GM23338 (cell line): ENCODE measurements around the gene ELOVL7. TPM values are rescaled to one million over a fixed set of nuclear protein-coding genes. Genes with fewer than 3 reads are reported as not detected.

Source experiments
- ATAC-seq: fragments of 200-7000 bp; cut with Tn5 transposase; 3 replicates; pipeline ENCODE4 v1.9.1; 2020
- DNase-seq: peaks from one replicate; pipeline ENCODE4 v3.0.0-alpha.2; 2015; ENCODE audit warnings: low spot score
- H2AFZ ChIP-seq: fragments of 200-600 bp; sonication (generic); 2 replicates; pipeline ENCODE4 v1.8.0; 2016; ENCODE audit warnings: antibody characterized with exemption, mild to moderate bottlenecking, moderate library complexity
- H3F3A ChIP-seq: fragments of 200-600 bp; sonication (generic); replicated peaks from 2 replicates; pipeline ENCODE4 v1.8.0; 2017; ENCODE audit warnings: antibody characterized with exemption, mixed run types, low read depth
- H3K27ac ChIP-seq: fragments of 200-600 bp; sonication (generic); 2 replicates; pipeline ENCODE4 v1.6.1; 2016; ENCODE audit warnings: low read depth
- H3K27me3 ChIP-seq: fragments of 200-600 bp; sonication (generic); 2 replicates; pipeline ENCODE4 v1.8.0; 2016; ENCODE audit warnings: mild to moderate bottlenecking, mixed run types, moderate library complexity; ENCODE audit not compliant: insufficient read depth
- H3K36me3 ChIP-seq: fragments of 200-600 bp; sonication (generic); 2 replicates; pipeline ENCODE4 v1.8.0; 2016; ENCODE audit warnings: mild to moderate bottlenecking; ENCODE audit not compliant: insufficient read depth
- H3K4me1 ChIP-seq: fragments of 200-600 bp; sonication (generic); 2 replicates; pipeline ENCODE4 v1.8.0; 2016; ENCODE audit warnings: mild to moderate bottlenecking, moderate library complexity; ENCODE audit not compliant: insufficient read depth
- H3K4me2 ChIP-seq: fragments of 200-600 bp; sonication (generic); 2 replicates; pipeline ENCODE4 v1.7.1; 2017; ENCODE audit warnings: mixed run types
- H3K4me3 ChIP-seq: fragments of 200-600 bp; sonication (generic); 2 replicates; pipeline ENCODE4 v1.6.1; 2016; ENCODE audit warnings: mixed run types
- H3K79me2 ChIP-seq: fragments of 200-600 bp; sonication (generic); replicated peaks from 2 replicates; pipeline ENCODE4 v1.8.0; 2017; ENCODE audit warnings: mild to moderate bottlenecking; ENCODE audit not compliant: insufficient read depth
- H3K9me2 ChIP-seq: fragments of 200-600 bp; sonication (generic); 2 replicates; pipeline ENCODE4 v1.8.0; 2017; ENCODE audit not compliant: insufficient read depth
- H4K20me1 ChIP-seq: fragments of 200-600 bp; sonication (generic); replicated peaks from 2 replicates; pipeline ENCODE4 v1.8.0; 2017; ENCODE audit warnings: mild to moderate bottlenecking; ENCODE audit not compliant: insufficient read depth
- H3K27ac Mint-ChIP-seq: 2 replicates; pipeline ENCODE4 v1.8.0; 2020; ENCODE audit warnings: inconsistent platforms, mild to moderate bottlenecking, moderate library complexity, mixed read lengths
- H3K27me3 Mint-ChIP-seq: 3 replicates; pipeline ENCODE4 v1.8.0; 2022; ENCODE audit warnings: low read depth, mild to moderate bottlenecking, moderate library complexity, mixed read lengths, inconsistent platforms; ENCODE audit not compliant: insufficient read depth, poor library complexity
- H3K36me3 Mint-ChIP-seq: 3 replicates; pipeline ENCODE4 v1.8.0; 2021; ENCODE audit warnings: low read depth, mild to moderate bottlenecking, inconsistent platforms, moderate library complexity, mixed read lengths
- H3K4me1 Mint-ChIP-seq: 3 replicates; pipeline ENCODE4 v1.8.0; 2020; ENCODE audit warnings: mild to moderate bottlenecking, inconsistent platforms, mixed read lengths
- H3K4me3 Mint-ChIP-seq: 3 replicates; pipeline ENCODE4 v1.8.0; 2021; ENCODE audit warnings: moderate library complexity, mild to moderate bottlenecking, inconsistent platforms, mixed read lengths
- H3K9me3 Mint-ChIP-seq: 3 replicates; pipeline ENCODE4 v1.8.0; 2020; ENCODE audit warnings: moderate library complexity, mild to moderate bottlenecking, inconsistent platforms, mixed read lengths
- CREB1 ChIP-seq: fragments of 250-450 bp; sonication (Bioruptor Pico); IDR thresholded peaks from 2 replicates; pipeline ENCODE4 v1.5.0; 2020; ENCODE audit warnings: low read depth, mild to moderate bottlenecking, moderate library complexity
- CTCF ChIP-seq, 2 experiments: fragments of 200-600 bp in 1 of 2; sonication (generic) in 1 of 2; conservative IDR thresholded peaks; 2 replicates each; pipeline versions ENCODE4 v1.5.1 to v1.6.1; 2016 to 2017; ENCODE audit warnings: antibody characterized with exemption in 2 of 2, low read depth in 2 of 2, mild to moderate bottlenecking in 2 of 2, moderate library complexity in 1 of 2
- ETS1 ChIP-seq: IDR thresholded peaks from 2 replicates; pipeline ENCODE4 v1.6.1; 2016; ENCODE audit warnings: antibody characterized with exemption
- EZH2 ChIP-seq: fragments of 200-600 bp; sonication (generic); IDR thresholded peaks from one replicate; pipeline ENCODE4 v1.8.0; 2017; ENCODE audit warnings: antibody characterized with exemption, mild to moderate bottlenecking, low read depth; ENCODE audit not compliant: unreplicated experiment
- EZH2phosphoT487 ChIP-seq: fragments of 200-600 bp; sonication (generic); IDR thresholded peaks from one replicate; pipeline ENCODE4 v1.8.1; 2018; ENCODE audit warnings: antibody characterized with exemption; ENCODE audit not compliant: unreplicated experiment
- JUNB ChIP-seq: IDR thresholded peaks from one replicate; pipeline ENCODE4 v1.6.1; 2016; ENCODE audit warnings: antibody characterized with exemption; ENCODE audit not compliant: unreplicated experiment
- NANOG ChIP-seq: IDR thresholded peaks from 2 replicates; pipeline ENCODE4 v1.6.1; 2016; ENCODE audit warnings: antibody characterized with exemption, borderline replicate concordance
- POLR2AphosphoS5 ChIP-seq: IDR thresholded peaks from 2 replicates; pipeline ENCODE4 v1.6.1; 2016; ENCODE audit warnings: antibody characterized with exemption, low read depth
- REST ChIP-seq: IDR thresholded peaks from one replicate; pipeline ENCODE4 v1.6.1; 2018; ENCODE audit warnings: antibody characterized with exemption; ENCODE audit not compliant: unreplicated experiment
- STAT1 ChIP-seq: IDR thresholded peaks from one replicate; pipeline ENCODE4 v1.6.1; 2016; ENCODE audit warnings: antibody characterized with exemption; ENCODE audit not compliant: unreplicated experiment
- ZNF114 ChIP-seq: fragments of 250-450 bp; sonication (Bioruptor Pico); IDR thresholded peaks from 2 replicates; pipeline ENCODE4 v1.5.0; 2020; ENCODE audit warnings: mild to moderate bottlenecking, moderate library complexity
- ZNF331 ChIP-seq: fragments of 250-450 bp; sonication (Bioruptor Pico); IDR thresholded peaks from 2 replicates; pipeline ENCODE4 v1.5.0; 2020; ENCODE audit warnings: low read depth, mild to moderate bottlenecking, moderate library complexity
- ZNF462 ChIP-seq: fragments of 250-450 bp; sonication (Bioruptor Pico); IDR thresholded peaks from 2 replicates; pipeline ENCODE4 v1.5.0; 2020; ENCODE audit warnings: mild to moderate bottlenecking, moderate library complexity
- polyA plus RNA-seq: library from polyadenylated mRNA; unstranded; fragments of >200 nt; fragmentation: Nextera tagmentation; extraction: Ambion mirVana; gene quantifications from 2 replicates; pipeline ENCODE4 v1.2.1, GENCODE V29; 2016
- total RNA-seq: library from RNA; depleted of rRNA; stranded (reverse); fragments of >200 nt; shearing (Covaris generic); gene quantifications from 2 replicates; pipeline ENCODE4 v1.2.3, GENCODE V29; 2014

The ELOVL7 gene
- total and polyA plus RNA-seq, 2 experiments from 2014 or later = 2.3 to 7.0 TPM

GRCh38 chr5:60888359-60889061 lies 44.4 kb upstream of the ELOVL7 start:
- H3K4me3 Mint-ChIP-seq = no peak overlapping the region
- H4K20me1 ChIP-seq = no peaks in the 10 kb centered on the region
- no peak overlapping the region for H3K27ac ChIP-seq
- ATAC-seq = no peak
- H2AFZ ChIP-seq = no peak overlapping the region
- peaks cover 3% of the 10 kb centered on the region; the same call in 1 of the 2 replicates for H3K4me1 ChIP-seq
- no peaks in the 10 kb centered on the region for H3K27me3 ChIP-seq
- H3K4me2 ChIP-seq = no peak overlapping the region
- H3K9me3 Mint-ChIP-seq = peaks cover 6% of the 10 kb centered on the region; the same call in 2 of the 3 replicates
- no peaks in the 10 kb centered on the region for H3K36me3 ChIP-seq
- no peaks in the 10 kb centered on the region for H3K27me3 Mint-ChIP-seq
- H3K27ac Mint-ChIP-seq = no peak overlapping the region
- no peak for TF ChIP-seq ZNF331
- no peak for TF ChIP-seq EZH2
- no peak for TF ChIP-seq REST
- no peak for TF ChIP-seq JUNB
- no peak for TF ChIP-seq NANOG
- no peak for TF ChIP-seq POLR2AphosphoS5
- no peak for TF ChIP-seq EZH2phosphoT487
- no peak for TF ChIP-seq CTCF (conservative IDR thresholded peaks at IDR 0.05; ENCODE audit: low read depth in 2 of 2)
- no peak for TF ChIP-seq ETS1
- no peak for TF ChIP-seq STAT1
- no peak for TF ChIP-seq ZNF114 (CRISPR knock-in tag)
- no peak for TF ChIP-seq ZNF462 (CRISPR knock-in tag)
- no peak for TF ChIP-seq CREB1
- H3K4me3 ChIP-seq = no peak overlapping the region
- H3K36me3 Mint-ChIP-seq = peaks cover 36% of the 10 kb centered on the region
- no peaks in the 10 kb centered on the region for H3K79me2 ChIP-seq
- no peak for DNase-seq
- H3K9me2 ChIP-seq = 0 out of 2 replicates have a peak, but pooled peaks cover 6% of the 10 kb centered on the region
- H3K4me1 Mint-ChIP-seq = peaks cover 17% of the 10 kb centered on the region
- H3F3A ChIP-seq = no peaks in the 10 kb centered on the region
